HepG2 (cell line): ENCODE results near the gene ASH1L. TPM values are rescaled to one million over a fixed set of nuclear protein-coding genes. Genes with fewer than 3 reads are reported as not detected.

Experiments used
- AHR ChIP-seq: IDR thresholded peaks from 2 replicates; pipeline ENCODE4 v1.6.1; 2018; ENCODE audit warnings: missing genetic modification reagents, missing compliant biosample characterization
- ATF7 ChIP-seq, 2 experiments: fragments of 450-650 bp in 1 of 2; sonication (generic) in 1 of 2; formaldehyde crosslinking in 1 of 2; IDR thresholded peaks; 2 replicates each; pipeline versions ENCODE4 v1.4.0 to v1.6.1; 2016 to 2020; ENCODE audit warnings: antibody characterized with exemption in 1 of 2, mild to moderate bottlenecking in 1 of 2, missing genetic modification reagents in 1 of 2
- GABPB1 ChIP-seq: IDR thresholded peaks from 2 replicates; pipeline ENCODE4 v1.6.1; 2016; ENCODE audit warnings: mild to moderate bottlenecking, missing genetic modification reagents, moderate library complexity, missing compliant biosample characterization
- HNF4A ChIP-seq: sonication (generic); formaldehyde crosslinking; IDR thresholded peaks from 2 replicates; pipeline ENCODE4 v1.4.0; 2020; ENCODE audit warnings: missing genetic modification reagents
- ISL2 ChIP-seq: sonication (generic); formaldehyde crosslinking; IDR thresholded peaks from 2 replicates; pipeline ENCODE4 v1.5.0; 2020; ENCODE audit warnings: missing genetic modification reagents
- PPARG ChIP-seq: conservative IDR thresholded peaks from 2 replicates; pipeline ENCODE4 v1.6.1; 2016; ENCODE audit warnings: missing biosample characterization, missing genetic modification reagents
- RFX5 ChIP-seq: IDR thresholded peaks from 2 replicates; pipeline ENCODE4 v1.6.1; 2011; ENCODE audit warnings: low read depth, low read length, improper control_type of control experiment
- SP4 ChIP-seq: sonication (generic); formaldehyde crosslinking; IDR thresholded peaks from 2 replicates; pipeline ENCODE4 v1.8.1; 2023; ENCODE audit warnings: mild to moderate bottlenecking, missing genetic modification reagents
- ZMAT3 ChIP-seq: sonication (generic); formaldehyde crosslinking; conservative IDR thresholded peaks from 2 replicates; pipeline ENCODE4 v1.7.0; 2021; ENCODE audit warnings: missing genetic modification reagents
- ZNF484 ChIP-seq: sonication (generic); formaldehyde crosslinking; IDR thresholded peaks from 2 replicates; pipeline ENCODE4 v1.5.1; 2020; ENCODE audit warnings: mild to moderate bottlenecking, low read depth, missing genetic modification reagents, borderline replicate concordance
- ZNF501 ChIP-seq: sonication (generic); formaldehyde crosslinking; IDR thresholded peaks from 2 replicates; pipeline ENCODE4 v1.5.1; 2020; ENCODE audit warnings: mild to moderate bottlenecking, moderate library complexity, missing genetic modification reagents
- ZNF761 ChIP-seq: sonication (generic); formaldehyde crosslinking; conservative IDR thresholded peaks from 2 replicates; pipeline ENCODE4 v1.4.0; 2020; ENCODE audit warnings: mild to moderate bottlenecking, missing genetic modification reagents
- ZNF768 ChIP-seq: sonication (generic); formaldehyde crosslinking; IDR thresholded peaks from 2 replicates; pipeline ENCODE4 v1.4.0; 2020; ENCODE audit warnings: missing genetic modification reagents
- polyA plus RNA-seq, 8 experiments: library from polyadenylated mRNA; depleted of rRNA in 3 of 8; stranded (reverse) in 7 of 8; unstranded in 1 of 8; fragments of >200 nt; fragmentation: Illumina TruSeq in 4 of 8; extraction: Trizol in 4 of 8; gene quantifications; 2 replicates each; pipeline versions ENCODE4 v1.2.1 to v1.2.3, GENCODE V29; 2011 to 2016; ENCODE audit warnings: low read depth in 4 of 8, missing spikeins in 1 of 8, mixed read lengths in 1 of 8; ENCODE audit not compliant: insufficient read depth in 1 of 8
- total RNA-seq, 5 experiments: library from RNA; depleted of rRNA; stranded (reverse); fragments of >200 nt; fragmentation: Illumina TruSeq; extraction: Trizol; gene quantifications; 2 replicates each; pipeline ENCODE4 v1.2.3, GENCODE V29; 2016; ENCODE audit warnings: low read depth in 1 of 5
- TF ChIP-seq, protein P1 (sequence below): sonication (generic); formaldehyde crosslinking; IDR thresholded peaks from 2 replicates; pipeline ENCODE4 v1.5.1; 2020; ENCODE audit warnings: mild to moderate bottlenecking, missing genetic modification reagents, borderline replicate concordance
- TF ChIP-seq, protein P2 (sequence below): sonication (generic); formaldehyde crosslinking; IDR thresholded peaks from 2 replicates; pipeline ENCODE4 v1.4.0; 2020; ENCODE audit warnings: missing genetic modification reagents, borderline replicate concordance
- TF ChIP-seq, protein P3 (sequence below), 2 experiments: fragments of 450-650 bp in 1 of 2; sonication (generic) in 1 of 2; formaldehyde crosslinking; IDR thresholded peaks; 2 replicates each; pipeline versions ENCODE4 v1.5.0 to v1.8.0; 2020 to 2022; ENCODE audit warnings: mild to moderate bottlenecking in 1 of 2, missing genetic modification reagents in 1 of 2
- TF ChIP-seq, protein P4 (sequence below): sonication (generic); formaldehyde crosslinking; IDR thresholded peaks from 2 replicates; pipeline ENCODE4 v1.9.0; 2021; ENCODE audit warnings: missing genetic modification reagents, borderline replicate concordance
- TF ChIP-seq, protein P5 (sequence below): sonication (generic); formaldehyde crosslinking; IDR thresholded peaks from 2 replicates; pipeline ENCODE4 v1.5.1; 2020; ENCODE audit warnings: mild to moderate bottlenecking, missing genetic modification reagents, moderate library complexity

The ASH1L gene
- total and polyA plus RNA-seq, 2 of the 13 experiments (the other 11 are each of a cell fraction or from before 2014, with no cell fraction given) = 10.2 to 15.3 TPM

DNA sequence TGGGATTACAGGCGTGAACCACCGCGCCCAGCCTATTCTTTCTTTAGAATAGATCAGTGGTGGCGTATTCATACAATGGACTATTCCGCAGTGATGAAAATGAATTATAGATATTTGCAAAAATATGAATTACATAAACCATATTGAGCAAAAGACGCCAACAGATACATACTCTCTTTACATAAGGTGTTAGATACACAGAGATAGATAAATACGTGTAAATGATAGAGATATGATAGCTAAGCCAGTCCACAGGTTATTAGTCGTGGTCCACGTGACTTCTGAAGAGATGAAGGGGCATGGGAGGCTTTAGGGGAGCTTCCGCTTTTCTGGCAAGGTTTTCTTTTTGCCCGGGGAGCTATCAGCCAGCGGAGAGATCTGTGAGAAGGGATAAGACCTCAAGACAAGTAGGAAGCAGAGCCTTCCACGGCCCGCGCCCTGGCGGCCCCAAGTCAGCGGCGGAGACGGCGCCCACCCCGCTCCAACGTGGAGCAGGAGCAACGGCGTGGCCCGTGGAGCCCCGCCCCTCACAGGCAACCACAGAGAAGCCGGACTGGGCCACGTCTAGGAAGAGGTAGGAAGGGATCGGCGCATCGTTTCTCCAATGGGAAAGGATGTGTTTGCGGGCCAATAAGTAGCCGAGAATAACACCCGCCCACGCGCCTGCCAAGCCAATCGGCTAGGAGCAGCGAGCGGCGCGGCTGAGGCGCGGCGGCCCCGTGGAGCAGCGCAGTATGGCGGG lies 47.1 kb upstream of the ASH1L start, which contains the start of gene MSTO1 (continued):
- TF ChIP-seq PPARG (no peak), ZNF761 (CRISPR knock-in tag) (no peak), RFX5 (no peak), ZMAT3 (CRISPR knock-in tag) (no peak), ZNF484 (CRISPR knock-in tag) (no peak), ZNF768 (CRISPR knock-in tag) (peak; percentile 36; the same call in 1 of the 2 replicates), ISL2 (CRISPR knock-in tag) (no peak), ATF7 (IDR thresholded peaks at IDR 0.05) (no peak), ATF7 (CRISPR knock-in tag; IDR thresholded peaks at IDR 0.05) (no peak), HNF4A (CRISPR knock-in tag) (no peak), SP4 (peak; percentile 79), GABPB1 (peak; percentile 69; the same call in 1 of the 2 replicates), ZNF501 (CRISPR knock-in tag) (0 out of 2 replicates have a peak, but pooled peaks have one; percentile 40), AHR (CRISPR knock-in tag) (0 out of 2 replicates have a peak, but pooled peaks have one; percentile 52)
- TF ChIP-seq, protein P1, sequence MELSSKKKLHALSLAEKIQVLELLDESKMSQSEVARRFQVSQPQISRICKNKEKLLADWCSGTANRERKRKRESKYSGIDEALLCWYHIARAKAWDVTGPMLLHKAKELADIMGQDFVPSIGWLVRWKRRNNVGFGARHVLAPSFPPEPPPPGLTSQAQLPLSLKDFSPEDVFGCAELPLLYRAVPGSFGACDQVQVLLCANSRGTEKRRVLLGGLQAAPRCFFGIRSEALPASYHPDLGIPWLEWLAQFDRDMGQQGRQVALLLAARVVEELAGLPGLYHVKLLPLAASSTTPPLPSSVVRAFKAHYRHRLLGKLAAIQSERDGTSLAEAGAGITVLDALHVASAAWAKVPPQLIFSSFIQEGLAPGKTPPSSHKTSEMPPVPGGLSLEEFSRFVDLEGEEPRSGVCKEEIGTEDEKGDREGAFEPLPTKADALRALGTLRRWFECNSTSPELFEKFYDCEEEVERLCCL (CRISPR knock-in tag) = no peak
- TF ChIP-seq, protein P2, sequence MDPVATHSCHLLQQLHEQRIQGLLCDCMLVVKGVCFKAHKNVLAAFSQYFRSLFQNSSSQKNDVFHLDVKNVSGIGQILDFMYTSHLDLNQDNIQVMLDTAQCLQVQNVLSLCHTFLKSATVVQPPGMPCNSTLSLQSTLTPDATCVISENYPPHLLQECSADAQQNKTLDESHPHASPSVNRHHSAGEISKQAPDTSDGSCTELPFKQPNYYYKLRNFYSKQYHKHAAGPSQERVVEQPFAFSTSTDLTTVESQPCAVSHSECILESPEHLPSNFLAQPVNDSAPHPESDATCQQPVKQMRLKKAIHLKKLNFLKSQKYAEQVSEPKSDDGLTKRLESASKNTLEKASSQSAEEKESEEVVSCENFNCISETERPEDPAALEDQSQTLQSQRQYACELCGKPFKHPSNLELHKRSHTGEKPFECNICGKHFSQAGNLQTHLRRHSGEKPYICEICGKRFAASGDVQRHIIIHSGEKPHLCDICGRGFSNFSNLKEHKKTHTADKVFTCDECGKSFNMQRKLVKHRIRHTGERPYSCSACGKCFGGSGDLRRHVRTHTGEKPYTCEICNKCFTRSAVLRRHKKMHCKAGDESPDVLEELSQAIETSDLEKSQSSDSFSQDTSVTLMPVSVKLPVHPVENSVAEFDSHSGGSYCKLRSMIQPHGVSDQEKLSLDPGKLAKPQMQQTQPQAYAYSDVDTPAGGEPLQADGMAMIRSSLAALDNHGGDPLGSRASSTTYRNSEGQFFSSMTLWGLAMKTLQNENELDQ (CRISPR knock-in tag) = no peak
- TF ChIP-seq, protein P3, sequence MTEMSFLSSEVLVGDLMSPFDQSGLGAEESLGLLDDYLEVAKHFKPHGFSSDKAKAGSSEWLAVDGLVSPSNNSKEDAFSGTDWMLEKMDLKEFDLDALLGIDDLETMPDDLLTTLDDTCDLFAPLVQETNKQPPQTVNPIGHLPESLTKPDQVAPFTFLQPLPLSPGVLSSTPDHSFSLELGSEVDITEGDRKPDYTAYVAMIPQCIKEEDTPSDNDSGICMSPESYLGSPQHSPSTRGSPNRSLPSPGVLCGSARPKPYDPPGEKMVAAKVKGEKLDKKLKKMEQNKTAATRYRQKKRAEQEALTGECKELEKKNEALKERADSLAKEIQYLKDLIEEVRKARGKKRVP (CRISPR knock-in tag; IDR thresholded peaks at IDR 0.05) = 0 out of 4 replicates have a peak, but pooled peaks of 1 of the 2 experiments have one; percentile 51
- TF ChIP-seq, protein P4, sequence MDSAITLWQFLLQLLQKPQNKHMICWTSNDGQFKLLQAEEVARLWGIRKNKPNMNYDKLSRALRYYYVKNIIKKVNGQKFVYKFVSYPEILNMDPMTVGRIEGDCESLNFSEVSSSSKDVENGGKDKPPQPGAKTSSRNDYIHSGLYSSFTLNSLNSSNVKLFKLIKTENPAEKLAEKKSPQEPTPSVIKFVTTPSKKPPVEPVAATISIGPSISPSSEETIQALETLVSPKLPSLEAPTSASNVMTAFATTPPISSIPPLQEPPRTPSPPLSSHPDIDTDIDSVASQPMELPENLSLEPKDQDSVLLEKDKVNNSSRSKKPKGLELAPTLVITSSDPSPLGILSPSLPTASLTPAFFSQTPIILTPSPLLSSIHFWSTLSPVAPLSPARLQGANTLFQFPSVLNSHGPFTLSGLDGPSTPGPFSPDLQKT (CRISPR knock-in tag) = no peak
- TF ChIP-seq, protein P5, sequence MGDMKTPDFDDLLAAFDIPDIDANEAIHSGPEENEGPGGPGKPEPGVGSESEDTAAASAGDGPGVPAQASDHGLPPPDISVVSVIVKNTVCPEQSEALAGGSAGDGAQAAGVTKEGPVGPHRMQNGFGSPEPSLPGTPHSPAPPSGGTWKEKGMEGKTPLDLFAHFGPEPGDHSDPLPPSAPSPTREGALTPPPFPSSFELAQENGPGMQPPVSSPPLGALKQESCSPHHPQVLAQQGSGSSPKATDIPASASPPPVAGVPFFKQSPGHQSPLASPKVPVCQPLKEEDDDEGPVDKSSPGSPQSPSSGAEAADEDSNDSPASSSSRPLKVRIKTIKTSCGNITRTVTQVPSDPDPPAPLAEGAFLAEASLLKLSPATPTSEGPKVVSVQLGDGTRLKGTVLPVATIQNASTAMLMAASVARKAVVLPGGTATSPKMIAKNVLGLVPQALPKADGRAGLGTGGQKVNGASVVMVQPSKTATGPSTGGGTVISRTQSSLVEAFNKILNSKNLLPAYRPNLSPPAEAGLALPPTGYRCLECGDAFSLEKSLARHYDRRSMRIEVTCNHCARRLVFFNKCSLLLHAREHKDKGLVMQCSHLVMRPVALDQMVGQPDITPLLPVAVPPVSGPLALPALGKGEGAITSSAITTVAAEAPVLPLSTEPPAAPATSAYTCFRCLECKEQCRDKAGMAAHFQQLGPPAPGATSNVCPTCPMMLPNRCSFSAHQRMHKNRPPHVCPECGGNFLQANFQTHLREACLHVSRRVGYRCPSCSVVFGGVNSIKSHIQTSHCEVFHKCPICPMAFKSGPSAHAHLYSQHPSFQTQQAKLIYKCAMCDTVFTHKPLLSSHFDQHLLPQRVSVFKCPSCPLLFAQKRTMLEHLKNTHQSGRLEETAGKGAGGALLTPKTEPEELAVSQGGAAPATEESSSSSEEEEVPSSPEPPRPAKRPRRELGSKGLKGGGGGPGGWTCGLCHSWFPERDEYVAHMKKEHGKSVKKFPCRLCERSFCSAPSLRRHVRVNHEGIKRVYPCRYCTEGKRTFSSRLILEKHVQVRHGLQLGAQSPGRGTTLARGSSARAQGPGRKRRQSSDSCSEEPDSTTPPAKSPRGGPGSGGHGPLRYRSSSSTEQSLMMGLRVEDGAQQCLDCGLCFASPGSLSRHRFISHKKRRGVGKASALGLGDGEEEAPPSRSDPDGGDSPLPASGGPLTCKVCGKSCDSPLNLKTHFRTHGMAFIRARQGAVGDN (CRISPR knock-in tag) = peak; percentile 87
